ENCODE data around the gene BIRC7.
A peak's percentile ranks its signal among the peaks of the same experiment; 100 is the strongest.

BIRC7 gene

DNA sequence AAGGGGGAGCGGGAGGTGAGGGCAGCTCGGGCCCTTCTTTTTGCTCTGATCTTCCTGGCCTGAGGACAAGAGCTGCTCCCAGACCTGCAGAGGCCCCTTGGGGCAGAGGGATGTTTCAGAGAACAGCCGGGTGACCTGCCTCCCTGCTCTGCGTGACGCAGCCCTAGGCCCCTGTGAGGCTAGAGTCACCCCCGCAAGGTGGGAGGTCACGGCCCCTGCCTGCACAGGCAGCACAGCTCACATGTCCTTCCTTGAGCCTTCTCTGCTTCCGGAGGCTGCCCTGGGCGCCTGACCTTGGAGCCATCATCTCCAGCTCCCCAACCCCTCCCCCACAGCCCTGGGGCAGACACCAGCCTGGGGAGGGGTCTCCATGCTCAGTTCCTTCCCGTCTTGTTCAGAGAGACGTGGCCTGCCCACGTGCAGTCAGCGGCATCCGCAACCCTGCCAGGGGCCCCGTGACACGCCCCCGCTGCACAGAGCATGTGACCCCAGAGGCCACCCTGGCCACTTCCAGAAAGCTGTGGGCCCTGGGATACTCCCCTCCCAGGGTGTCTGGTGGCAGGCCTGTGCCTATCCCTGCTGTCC is at the start of gene BIRC7:
Gene BIRC7 (plus strand): TSS at position 507 of the 585 bp plus-strand sequence. CDS start 192 bp downstream, outside the sequence.
- no peak for DNase-seq

DNA sequence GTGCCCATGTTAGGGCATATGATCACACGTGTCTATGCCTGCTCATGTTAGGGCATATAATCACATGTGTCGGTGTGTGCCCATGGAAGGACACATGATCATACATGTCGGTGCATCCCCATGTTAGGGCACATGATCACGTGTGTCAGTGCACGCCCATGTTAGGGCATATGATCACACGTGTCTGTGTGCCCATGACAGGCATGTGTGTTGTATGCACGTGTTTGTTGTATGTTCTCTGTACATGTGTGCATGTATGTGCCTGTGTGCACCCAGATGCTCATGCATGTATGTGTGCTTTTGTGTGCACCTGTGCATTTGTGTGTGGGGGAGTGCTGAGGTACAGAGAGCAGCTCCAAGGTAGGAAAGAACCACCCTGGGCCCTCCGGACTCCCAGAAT is 49.6 kb upstream of the BIRC7 start:
- no peak for DNase-seq

DNA sequence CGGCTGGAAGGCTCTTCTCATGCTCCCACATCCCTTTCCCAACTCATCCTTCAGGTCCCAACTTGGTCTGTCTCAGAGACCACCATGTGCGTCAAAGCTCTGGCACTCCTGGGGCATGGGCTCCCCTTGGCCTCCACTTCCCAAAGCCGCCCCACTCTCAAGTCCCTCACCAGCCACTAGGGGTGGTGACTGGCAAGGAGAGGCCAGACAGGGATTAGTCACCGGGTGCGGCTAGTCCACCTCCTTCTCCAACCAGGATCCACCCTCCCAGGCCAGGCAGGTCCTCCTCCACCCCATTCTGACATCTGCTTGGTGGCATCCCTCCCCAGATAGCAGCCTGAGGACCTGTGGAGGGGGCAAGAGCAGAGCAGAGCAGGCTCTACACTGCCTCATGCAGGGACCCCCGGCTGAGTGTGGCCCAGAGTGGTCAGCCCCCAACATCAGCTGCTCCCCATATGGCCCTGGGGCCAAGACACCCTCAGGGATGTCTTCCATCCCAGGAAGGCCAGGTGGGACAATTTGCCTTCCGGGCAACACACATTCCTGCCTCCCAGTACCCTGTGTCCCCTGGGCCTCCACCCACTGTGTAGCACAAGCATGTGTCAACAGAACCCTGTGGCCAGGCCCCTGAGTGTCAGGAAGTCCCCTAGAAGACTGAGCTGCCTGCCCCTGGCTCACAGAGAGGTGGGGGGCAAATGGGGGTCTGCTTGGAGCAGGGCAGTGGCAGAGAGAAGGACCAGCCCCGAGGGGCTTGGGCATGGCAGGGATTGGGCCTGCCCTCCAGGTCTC is 49.0 kb upstream of the BIRC7 start:
- no peak for DNase-seq

- DNase-seq: no peak
Observed at GRCh38 chr20:63187338-63188158, 48.2 kb upstream of the BIRC7 start.

GRCh38 chr20:63188159-63188442 is 47.6 kb upstream of the BIRC7 start:
- DNase-seq: no peak

GRCh38 chr20:63188641-63189321 is 46.9 kb upstream of the BIRC7 start:
- DNase-seq: no peak

GRCh38 chr20:63189322-63189642 is 46.4 kb upstream of the BIRC7 start:
- DNase-seq: no peak

DNA sequence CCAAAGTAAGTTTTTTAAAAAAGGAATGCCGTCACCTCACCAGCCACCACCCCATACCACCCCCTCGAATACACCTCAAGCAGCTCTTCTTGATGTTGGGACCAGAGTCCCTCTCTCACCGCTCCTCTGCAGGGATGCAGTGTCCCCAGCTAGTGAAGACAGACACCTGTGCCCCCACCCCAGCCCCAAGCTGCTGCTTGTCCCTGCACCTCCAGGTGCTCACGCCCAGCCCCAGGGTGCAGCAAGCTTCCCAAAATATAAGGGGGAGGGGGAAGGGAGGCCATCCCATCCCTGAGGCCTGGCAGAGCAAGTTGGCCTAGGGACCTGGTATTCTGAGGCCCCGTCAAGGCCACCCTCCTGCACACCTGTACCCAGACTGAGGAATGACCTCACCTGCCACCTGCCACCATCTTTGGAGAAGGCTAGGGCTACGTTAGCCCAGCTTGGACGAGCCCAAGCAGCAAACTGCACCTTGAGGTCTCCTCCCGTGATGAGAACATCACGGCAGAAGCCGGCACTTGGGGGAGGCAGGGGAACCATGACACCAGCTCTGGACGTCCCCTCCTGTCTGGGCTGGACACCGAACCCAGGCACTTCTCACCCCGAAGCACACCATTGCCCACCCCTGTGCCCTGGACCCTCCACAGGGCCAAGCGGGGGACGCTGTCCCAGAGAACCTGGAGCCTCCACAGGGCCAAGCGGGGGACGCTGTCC is 45.7 kb upstream of the BIRC7 start:
- no peak for DNase-seq

DNA sequence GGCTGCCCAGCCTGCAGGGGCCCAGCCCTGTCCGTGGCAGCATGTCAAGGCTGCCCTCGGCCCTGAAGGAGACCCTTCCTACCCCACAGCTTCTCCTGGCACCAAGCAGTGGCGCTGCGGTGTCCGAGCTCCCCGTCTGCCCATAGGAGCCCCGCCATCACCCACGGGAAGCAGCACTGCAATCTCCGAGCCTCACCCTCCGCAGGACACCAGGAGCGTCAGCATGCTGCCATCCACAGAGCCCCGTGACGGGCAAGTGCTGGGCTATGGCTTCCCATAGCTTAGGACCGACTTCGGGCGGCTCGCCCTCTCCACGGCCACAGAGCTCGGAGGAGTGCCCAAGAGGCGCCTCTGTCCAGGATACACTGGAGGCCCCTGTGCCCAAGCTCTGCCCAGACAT is 44.9 kb upstream of the BIRC7 start:
- no peak for DNase-seq

DNA sequence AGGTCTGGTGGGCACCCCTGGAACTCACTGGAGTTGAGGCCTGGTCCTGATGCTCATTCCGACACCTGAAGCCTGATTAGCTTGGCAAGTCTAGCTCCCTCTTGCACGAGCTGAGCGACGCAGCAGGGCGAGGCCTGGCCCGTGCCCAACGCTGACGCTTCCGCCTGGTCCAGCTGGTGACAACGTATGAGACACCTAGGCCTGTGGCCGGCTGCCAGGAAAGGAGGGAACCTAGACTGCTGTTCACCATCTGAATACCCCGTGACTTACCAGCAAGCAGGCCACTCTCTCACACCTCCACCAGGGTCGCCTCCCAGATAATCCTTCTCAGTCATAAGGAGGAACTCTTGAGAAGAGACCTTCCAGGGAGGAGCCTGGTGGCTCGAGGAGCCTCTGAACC is 44.3 kb upstream of the BIRC7 start:
- no peak for DNase-seq

GRCh38 chr20:63192721-63193120 is 43.0 kb upstream of the BIRC7 start:
- no peak for DNase-seq

- no peak for DNase-seq
Observed at GRCh38 chr20:63194007-63194796, 41.5 kb upstream of the BIRC7 start.

DNA sequence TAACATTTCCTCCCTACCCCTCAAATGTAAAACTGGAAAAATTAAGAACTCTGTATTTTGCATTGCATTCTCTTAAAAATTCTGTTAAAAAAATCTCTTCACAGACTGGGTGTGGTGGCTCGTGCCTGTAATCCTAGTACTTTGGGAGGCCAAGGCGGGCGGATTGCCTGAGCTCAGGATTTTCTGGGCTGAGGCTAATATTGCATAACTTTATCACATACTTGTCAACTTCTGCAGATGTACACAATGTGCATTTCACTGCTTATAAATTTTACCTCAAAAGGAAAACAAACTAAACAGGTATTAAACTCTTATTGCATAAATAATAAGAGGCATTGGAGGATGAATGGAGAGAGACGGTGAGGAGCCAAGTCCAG is 40.9 kb upstream of the BIRC7 start:
- DNase-seq: no peak

- no peak for DNase-seq
Observed at GRCh38 chr20:63196768-63197470, 38.8 kb upstream of the BIRC7 start.

DNA sequence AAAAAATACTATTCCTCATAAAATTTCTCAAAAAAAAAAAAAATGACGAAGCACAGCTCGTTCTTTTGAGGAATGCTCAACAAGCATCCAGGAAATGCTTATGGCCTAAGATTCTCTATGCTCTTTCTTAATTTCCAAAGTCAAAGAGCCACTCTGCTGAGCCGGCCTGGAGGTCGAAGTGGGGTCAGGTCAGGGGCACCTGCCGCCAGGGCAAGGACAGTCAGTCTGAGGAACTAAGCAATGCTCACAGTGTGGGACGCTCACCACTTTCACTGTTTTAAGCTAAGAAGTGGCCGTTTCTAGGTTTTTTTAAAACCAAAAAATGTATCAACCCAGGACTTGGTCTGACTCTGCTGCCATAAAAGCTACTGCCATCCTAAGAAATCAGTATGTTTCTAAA is 37.1 kb upstream of the BIRC7 start:
- DNase-seq: no peak

- DNase-seq: no peak
Observed at GRCh38 chr20:63202021-63202420, 33.7 kb upstream of the BIRC7 start.

- DNase-seq: no peak
Observed at GRCh38 chr20:63202811-63203526, 32.7 kb upstream of the BIRC7 start.

DNA sequence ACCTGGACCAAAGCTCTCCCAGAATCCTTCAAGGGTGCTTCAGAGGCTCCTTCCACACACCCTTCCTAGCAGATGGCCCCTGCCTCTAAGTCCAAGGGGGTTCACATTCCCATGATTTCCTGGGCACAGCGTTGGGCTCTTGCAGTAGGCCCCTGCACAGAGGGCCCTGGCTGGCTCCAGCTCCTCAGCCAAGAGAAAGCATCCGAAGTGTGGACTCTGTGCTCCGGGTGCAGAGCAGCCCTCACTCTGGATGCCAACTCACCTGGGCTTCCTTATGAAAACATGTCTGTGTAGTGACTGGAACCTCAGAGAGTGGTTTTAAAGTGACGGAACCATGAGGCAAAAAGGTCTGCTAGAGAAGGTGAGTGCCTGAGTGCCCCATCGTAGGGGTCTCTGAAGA is 31.3 kb upstream of the BIRC7 start:
- no peak for DNase-seq

DNA sequence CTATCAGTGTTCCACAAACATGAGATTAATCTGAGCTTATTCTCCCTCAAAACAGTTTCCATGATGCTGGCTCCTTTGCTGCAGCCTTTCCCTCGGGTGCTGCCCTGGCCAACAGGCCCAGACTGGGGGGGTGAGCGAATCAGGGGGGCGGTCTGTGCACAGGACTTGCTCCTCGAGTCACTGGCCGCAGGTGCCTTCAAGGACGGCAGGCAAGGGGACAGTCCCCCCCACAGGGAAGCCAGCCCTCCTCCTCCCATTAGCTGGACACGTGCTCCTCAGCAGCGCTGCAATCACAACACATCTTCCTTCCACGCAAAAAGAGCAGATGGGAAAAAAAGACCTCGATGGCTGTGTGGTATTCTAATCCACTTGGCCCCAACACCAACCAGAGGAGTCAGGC is 29.8 kb upstream of the BIRC7 start:
- DNase-seq: no peak

DNA sequence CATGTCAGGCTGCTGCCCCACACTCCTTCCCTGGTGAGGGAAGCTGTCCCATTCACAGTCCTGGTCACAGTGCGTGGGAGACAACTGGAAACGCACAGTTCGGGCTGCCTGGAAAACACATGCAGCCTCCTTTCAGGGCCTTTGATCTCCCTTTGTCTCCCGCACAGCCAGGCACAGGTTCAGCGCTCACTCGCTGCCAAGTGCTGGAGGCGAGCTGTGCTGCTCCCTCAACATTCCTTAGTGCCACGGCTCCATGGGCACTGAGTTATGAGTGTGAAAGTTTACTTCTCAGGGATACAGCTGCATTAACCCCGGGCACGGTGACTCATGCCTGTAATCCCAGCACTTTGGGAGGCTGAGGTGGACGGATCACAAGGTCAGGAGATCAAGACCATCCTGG is 28.8 kb upstream of the BIRC7 start:
- DNase-seq: no peak

DNA sequence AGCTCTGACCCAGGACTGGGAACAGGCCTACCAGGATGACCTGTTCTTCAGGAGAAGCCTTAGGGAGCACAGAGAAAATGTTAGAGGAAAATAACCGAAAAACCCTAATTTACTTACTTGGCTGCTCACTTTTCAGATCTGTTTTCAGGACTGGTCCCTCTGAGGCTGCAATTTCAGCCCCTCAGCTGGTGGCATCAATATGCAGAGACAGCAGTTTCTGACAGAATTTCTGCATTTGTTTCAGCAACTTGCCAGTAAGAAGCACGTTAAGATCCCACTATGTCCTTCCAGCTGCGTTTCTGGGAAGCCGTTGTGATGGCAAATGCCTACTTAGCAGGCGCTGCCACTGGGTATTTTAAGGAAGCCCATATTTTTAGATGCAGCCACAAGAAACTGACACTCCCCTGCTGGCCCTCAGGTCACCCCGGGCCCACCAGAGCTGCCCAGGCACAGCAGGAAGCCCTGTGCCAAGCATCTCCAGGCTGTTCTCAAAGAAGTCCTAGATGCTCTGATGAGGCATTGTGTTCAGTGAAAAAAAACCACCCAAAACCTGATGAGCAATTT is 27.3 kb upstream of the BIRC7 start:
- peak; percentile 30 for DNase-seq

Data from MV-4-11 (cell line).